GM23248 (cell line): ENCODE measurements around the gene HPD. TPM values are rescaled to one million over a fixed set of nuclear protein-coding genes. Genes with fewer than 3 reads are reported as not detected.

Experiments used
- DNase-seq: peaks from one replicate; pipeline ENCODE4 v3.0.0-alpha.2; 2015
- H2AFZ ChIP-seq: fragments of 200-600 bp; sonication (generic); 2 replicates; pipeline ENCODE4 v1.6.1; 2016; ENCODE audit warnings: antibody characterized with exemption
- H3F3A ChIP-seq: fragments of 200-600 bp; sonication (generic); 2 replicates; pipeline ENCODE4 v1.6.1; 2016; ENCODE audit warnings: mild to moderate bottlenecking, antibody characterized with exemption, mixed run types; ENCODE audit not compliant: insufficient read depth
- H3K27ac ChIP-seq: fragments of 200-600 bp; sonication (generic); 2 replicates; pipeline ENCODE4 v1.5.1; 2016; ENCODE audit warnings: mild to moderate bottlenecking
- H3K27me3 ChIP-seq: fragments of 200-600 bp; sonication (generic); replicated peaks from 2 replicates; pipeline ENCODE4 v1.6.1; 2016; ENCODE audit warnings: mild to moderate bottlenecking; ENCODE audit not compliant: insufficient read depth
- H3K36me3 ChIP-seq: fragments of 200-600 bp; sonication (generic); 2 replicates; pipeline ENCODE4 v1.6.1; 2016; ENCODE audit warnings: low read depth, mild to moderate bottlenecking
- H3K4me1 ChIP-seq: fragments of 200-600 bp; sonication (generic); 2 replicates; pipeline ENCODE4 v1.6.1; 2016; ENCODE audit warnings: mild to moderate bottlenecking; ENCODE audit not compliant: insufficient read depth
- H3K4me2 ChIP-seq: fragments of 200-600 bp; sonication (generic); one replicate; pipeline ENCODE4 v1.6.1; 2016; ENCODE audit warnings: mild to moderate bottlenecking; ENCODE audit not compliant: unreplicated experiment
- H3K4me3 ChIP-seq: fragments of 200-600 bp; sonication (generic); 2 replicates; pipeline ENCODE4 v1.5.1; 2016; ENCODE audit warnings: mild to moderate bottlenecking
- H3K79me2 ChIP-seq: fragments of 200-600 bp; sonication (generic); 2 replicates; pipeline ENCODE4 v1.6.1; 2016; ENCODE audit warnings: mild to moderate bottlenecking; ENCODE audit not compliant: insufficient read depth
- H3K9ac ChIP-seq: fragments of 200-600 bp; sonication (generic); 2 replicates; pipeline ENCODE4 v1.6.1; 2016; ENCODE audit warnings: mild to moderate bottlenecking
- H3K9me2 ChIP-seq: fragments of 200-600 bp; sonication (generic); 2 replicates; pipeline ENCODE4 v1.6.1; 2016; ENCODE audit warnings: mixed run types, mild to moderate bottlenecking, moderate library complexity; ENCODE audit not compliant: insufficient read depth
- H3K9me3 ChIP-seq: fragments of 200-600 bp; sonication (generic); one replicate; pipeline ENCODE4 v1.6.1; 2017; ENCODE audit warnings: low read depth
- H4K20me1 ChIP-seq: fragments of 200-600 bp; sonication (generic); 2 replicates; pipeline ENCODE4 v1.6.0; 2016; ENCODE audit not compliant: insufficient read depth
- EZH2 ChIP-seq: fragments of 200-600 bp; sonication (generic); IDR thresholded peaks from 2 replicates; pipeline ENCODE4 v1.6.1; 2018; ENCODE audit warnings: antibody characterized with exemption, mild to moderate bottlenecking; ENCODE audit not compliant: insufficient read depth, poor library complexity, severe bottlenecking
- EZH2phosphoT487 ChIP-seq: fragments of 200-600 bp; sonication (generic); IDR thresholded peaks from 2 replicates; pipeline ENCODE4 v1.6.1; 2018; ENCODE audit warnings: antibody characterized with exemption, moderate library complexity, mild to moderate bottlenecking, low read depth; ENCODE audit not compliant: insufficient read depth
- WGBS, 2 experiments: methylation state at CpG; one replicate each; pipeline ENCODE4 v1.1.6; 2015 to 2017; ENCODE audit warnings: low lambda C conversion rate in 2 of 2, low coverage in 1 of 2; ENCODE audit errors: missing lambda C conversion rate in 2 of 2; 5-methylcytosine and 5-hydroxymethylcytosine counted together
- in situ Hi-C: fragments of 300-500 bp; cut with MboI; formaldehyde crosslinking; loops from 2 replicates; pipeline ENCODE4 v1.15.0; 2020
- polyA plus RNA-seq: library from polyadenylated mRNA; unstranded; fragments of >200 nt; fragmentation: Nextera tagmentation; extraction: Ambion mirVana; gene quantifications from 2 replicates; pipeline ENCODE4 v1.2.1, GENCODE V29; 2016
- total RNA-seq: library from RNA; depleted of rRNA; stranded (reverse); fragments of >200 nt; shearing (Covaris generic); gene quantifications from 2 replicates; pipeline ENCODE4 v1.2.3, GENCODE V29; 2014

HPD gene
- total and polyA plus RNA-seq, 2 experiments from 2014 or later, result not detected

DNA sequence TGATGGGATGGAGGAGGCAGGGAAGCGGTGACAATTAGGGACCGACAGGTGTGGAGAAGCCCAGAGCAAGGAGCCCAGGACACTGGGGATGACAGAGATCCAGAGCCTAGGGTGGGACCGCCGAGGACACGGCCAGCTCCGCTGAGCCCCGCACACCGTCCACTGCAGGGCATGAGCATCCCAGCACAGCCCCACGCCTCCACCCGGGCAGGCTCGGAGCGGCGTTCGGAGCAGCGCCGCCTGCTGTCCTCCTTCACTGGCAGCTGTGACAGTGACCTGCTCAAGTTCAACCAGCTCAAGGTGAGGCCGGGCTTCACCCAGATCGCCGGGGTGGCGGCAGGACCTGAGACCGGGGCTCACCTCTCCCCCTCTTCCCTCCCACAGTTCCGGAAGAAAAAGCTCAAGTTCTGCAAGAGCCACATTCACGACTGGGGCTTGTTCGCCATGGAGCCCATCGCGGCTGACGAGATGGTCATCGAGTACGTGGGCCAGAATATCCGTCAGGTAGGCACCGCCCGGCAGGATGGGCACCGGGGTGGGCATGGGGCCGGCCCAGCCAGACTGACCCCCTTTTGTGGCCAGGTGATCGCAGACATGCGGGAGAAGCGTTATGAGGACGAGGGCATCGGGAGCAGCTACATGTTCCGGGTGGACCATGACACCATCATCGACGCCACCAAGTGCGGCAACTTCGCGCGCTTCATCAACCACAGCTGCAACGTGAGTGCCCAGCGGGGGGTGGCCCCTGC is 31.1 kb downstream of the HPD start:
- Histone ChIP-seq H3K4me1 (no peaks in the 10 kb centered on the region), H3K36me3 (peaks cover 29% of the 10 kb centered on the region), H3K9me3 (no peaks in the 10 kb centered on the region)

GRCh38 chr12:121826318-121827150 is 32.1 kb downstream of the HPD start:
- H3K9me3 ChIP-seq, result no peaks in the 10 kb centered on the region

More for the DNA sequence above, 31.1 kb downstream of the HPD start:
- Histone ChIP-seq H3K4me2 (no peak overlapping the region), H3K4me3 (no peak overlapping the region), H3K27me3 (no peaks in the 10 kb centered on the region), H3K79me2 (0 out of 2 replicates have a peak, but pooled peaks cover 4% of the 10 kb centered on the region), H3K9me2 (no peaks in the 10 kb centered on the region), H3K9ac (no peak overlapping the region), H3F3A (peaks cover 12% of the 10 kb centered on the region; the same call in 1 of the 2 replicates), H3K27ac (no peak overlapping the region), H2AFZ (no peak overlapping the region), H4K20me1 (no peaks in the 10 kb centered on the region)
- no peak for TF ChIP-seq EZH2
- no peak for TF ChIP-seq EZH2phosphoT487
- in situ Hi-C loops, result no loop called here
- DNase-seq, result no peak
- WGBS, 2 experiments, result 94% methylated on average over 48 of the region's 48 CpGs

DNA sequence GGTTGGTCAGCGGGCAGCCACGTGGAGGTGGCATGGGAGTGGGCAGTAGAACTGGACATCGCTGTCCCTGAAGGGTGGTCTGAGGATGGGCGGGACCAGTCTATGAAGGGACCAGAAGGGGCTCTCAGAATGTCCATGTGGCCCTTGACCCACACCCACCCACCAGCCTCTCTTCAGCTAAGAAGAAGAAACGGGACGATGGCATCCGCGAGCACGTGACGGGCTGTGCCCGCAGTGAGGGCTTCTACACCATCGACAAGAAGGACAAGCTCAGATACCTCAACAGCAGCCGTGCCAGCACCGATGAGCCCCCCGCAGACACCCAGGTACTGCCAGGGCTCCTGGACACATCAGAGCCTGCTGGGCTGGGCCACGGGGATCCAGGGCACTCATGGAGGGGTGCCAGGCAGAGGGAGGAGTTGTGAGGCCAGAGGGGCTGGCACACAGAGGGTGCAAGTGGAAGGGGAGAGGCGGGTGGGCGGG is 33.6 kb downstream of the HPD start:
- Histone ChIP-seq H2AFZ (no peak overlapping the region), H4K20me1 (no peaks in the 10 kb centered on the region), H3K9me3 (no peaks in the 10 kb centered on the region), H3K79me2 (peaks cover 21% of the 10 kb centered on the region; the same call in 1 of the 2 replicates), H3F3A (no peaks in the 10 kb centered on the region; the same call in 1 of the 2 replicates), H3K27ac (no peak overlapping the region), H3K9me2 (no peaks in the 10 kb centered on the region), H3K4me3 (no peak overlapping the region), H3K9ac (no peak overlapping the region), H3K4me1 (no peaks in the 10 kb centered on the region), H3K4me2 (no peak overlapping the region), H3K36me3 (peaks cover 42% of the 10 kb centered on the region), H3K27me3 (no peaks in the 10 kb centered on the region)
- DNase-seq, result no peak
- TF ChIP-seq EZH2 (no peak), EZH2phosphoT487 (no peak)
- in situ Hi-C loops, result no loop called here
- 86 to 87% methylated on average over 16 to 18 of the region's 18 CpGs for WGBS, 2 experiments

More at GRCh38 chr12:121826318-121827150, 32.1 kb downstream of the HPD start:
- Histone ChIP-seq H2AFZ (no peak overlapping the region), H3K9me2 (no peaks in the 10 kb centered on the region), H3K9ac (no peak overlapping the region), H3K4me3 (no peak overlapping the region), H3F3A (peaks cover 4% of the 10 kb centered on the region; the same call in 1 of the 2 replicates), H4K20me1 (no peaks in the 10 kb centered on the region), H3K27me3 (no peaks in the 10 kb centered on the region), H3K27ac (no peak overlapping the region), H3K4me2 (no peak overlapping the region), H3K79me2 (peaks cover 10% of the 10 kb centered on the region; the same call in 1 of the 2 replicates), H3K4me1 (no peaks in the 10 kb centered on the region), H3K36me3 (peaks cover 29% of the 10 kb centered on the region)
- in situ Hi-C loops, result no loop called here
- 88 to 95% methylated on average over 17 to 18 of the region's 18 CpGs for WGBS, 2 experiments
- no peak for DNase-seq
- TF ChIP-seq EZH2phosphoT487 (no peak), EZH2 (no peak)

GRCh38 chr12:121823727-121824115 is 34.9 kb downstream of the HPD start:
- WGBS, 2 experiments, result 68 to 75% methylated on average over 12 of the region's 12 CpGs
- no peak overlapping the region for H3K27ac ChIP-seq

More at GRCh38 chr12:121823727-121824115, 34.9 kb downstream of the HPD start:
- no peak for TF ChIP-seq EZH2phosphoT487
- TF ChIP-seq EZH2, result no peak
- no peaks in the 10 kb centered on the region for H3K4me1 ChIP-seq
- no peaks in the 10 kb centered on the region; the same call in 1 of the 2 replicates for H3F3A ChIP-seq
- H3K27me3 ChIP-seq, result no peaks in the 10 kb centered on the region
- no peak for DNase-seq
- H3K36me3 ChIP-seq, result peaks cover 45% of the 10 kb centered on the region
- H3K4me2 ChIP-seq, result no peak overlapping the region
- H2AFZ ChIP-seq, result no peak overlapping the region
- no peaks in the 10 kb centered on the region for H4K20me1 ChIP-seq
- H3K4me3 ChIP-seq, result no peak overlapping the region
- peaks cover 29% of the 10 kb centered on the region for H3K79me2 ChIP-seq
- no peaks in the 10 kb centered on the region for H3K9me2 ChIP-seq
- in situ Hi-C loops, result no loop called here
- no peaks in the 10 kb centered on the region for H3K9me3 ChIP-seq
- no peak overlapping the region for H3K9ac ChIP-seq
